Measurements from ENCODE around the gene COL15A1. TPM values are rescaled to one million over a fixed set of nuclear protein-coding genes. Genes with fewer than 3 reads are reported as not detected.

COL15A1 gene
- total RNA-seq, 1 experiment from 2014 or later: not detected

Other genes starting within 250 kb of the COL15A1 start
- gene GABBR2, start 235.0 kb upstream of the COL15A1 start, total RNA-seq (2022): not detected in 2 replicates
- gene ANKS6, start 147.4 kb upstream of the COL15A1 start, total RNA-seq (2022): 21.2 and 21.8 TPM in 2 replicates
- not detected in 2 replicates for gene GALNT12, start 136.2 kb upstream of the COL15A1 start, total RNA-seq (2022)
- gene TGFBR1, start 161.2 kb downstream of the COL15A1 start, total RNA-seq (2022): 27.6 and 29.4 TPM in 2 replicates

Data from MCF 10A (cell line).